HTR-8/SVneo (cell line): ENCODE results near the gene ADCK2.
"Not testable (repeated sequence)": the region's sequence is repeated elsewhere in the genome, so short reads cannot be mapped to it uniquely, and the experiment has no call there.

ENCODE experiments used
- DNase-seq: peaks from one replicate; pipeline ENCODE4 v3.0.0; 2011; ENCODE audit warnings: low spot score, mixed read lengths; ENCODE audit not compliant: insufficient read length
- FAIRE-seq: peaks from 2 replicates; lab custom pipeline; 2011; peaks lifted over from hg19 to GRCh38; lab: Jason Lieb, UNC

ADCK2 gene

GRCh38 chr7:140724706-140725105 is 52.0 kb downstream of the ADCK2 start:
- DNase-seq = no peak
- no peak for FAIRE-seq

GRCh38 chr7:140726281-140726680 is 53.5 kb downstream of the ADCK2 start:
- no peak for FAIRE-seq
- peak; percentile 6 for DNase-seq

GRCh38 chr7:140732416-140732815 is 59.7 kb downstream of the ADCK2 start:
- no peak for DNase-seq
- no peak for FAIRE-seq

- FAIRE-seq (no peak), DNase-seq (no peak)
Observed at GRCh38 chr7:140734096-140734495, 61.4 kb downstream of the ADCK2 start.

GRCh38 chr7:140734729-140735128 is 62.0 kb downstream of the ADCK2 start:
- DNase-seq (no peak), FAIRE-seq (no peak)

GRCh38 chr7:140738280-140738679 is 65.5 kb downstream of the ADCK2 start:
- FAIRE-seq (no peak), DNase-seq (no peak)

- not testable (repeated sequence) for FAIRE-seq, DNase-seq
Observed at GRCh38 chr7:140743255-140743654, 70.5 kb downstream of the ADCK2 start.

GRCh38 chr7:140744005-140744404 is 71.3 kb downstream of the ADCK2 start:
- DNase-seq (no peak), FAIRE-seq (no peak)
